Measurements from ENCODE around the gene PPP1R14C.

DNA sequence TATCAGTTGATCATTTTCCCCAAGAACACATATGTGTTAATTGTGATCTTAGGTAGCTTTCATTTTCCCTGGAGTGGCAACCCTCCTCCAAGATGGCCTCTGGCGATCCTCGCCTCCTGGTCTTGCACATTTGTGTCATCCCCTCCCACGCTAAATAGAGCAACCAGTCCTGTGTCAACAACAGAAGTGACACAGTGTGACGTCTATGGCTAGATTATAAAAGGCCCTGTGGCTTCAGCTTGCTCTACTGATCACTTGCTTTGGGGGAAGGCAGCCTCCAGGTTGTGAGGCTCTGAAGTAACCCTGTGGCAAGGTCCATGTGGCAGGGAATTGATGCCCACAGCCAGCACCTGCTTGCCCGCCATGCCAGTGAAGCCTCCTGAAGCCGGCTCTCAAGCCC, 30.6 kb upstream of the PPP1R14C start:
- TF ChIP-seq REST (IDR thresholded peaks at IDR 0.05; ENCODE audit: insufficient read depth in 1 of 2, low read depth in 2 of 2, low read length in 2 of 2), result no peak
- no peak for TF ChIP-seq POLR2AphosphoS5 (IDR thresholded peaks at IDR 0.05; ENCODE audit: low read depth, low read length)
- TF ChIP-seq SIN3A (IDR thresholded peaks at IDR 0.05; ENCODE audit: borderline replicate concordance, insufficient read depth, low read length), result no peak
- TF ChIP-seq TAF1 (IDR thresholded peaks at IDR 0.05; ENCODE audit: borderline replicate concordance, insufficient read depth, low read length), result no peak
- TF ChIP-seq FOXP2 (optimal IDR thresholded peaks at IDR 0.05; ENCODE audit: borderline replicate concordance, extremely low read depth, extremely low read length, insufficient read depth), result no peak
